ENCODE measurements around the gene GNAL. TPM values are rescaled to one million over a fixed set of nuclear protein-coding genes. Genes with fewer than 3 reads are reported as not detected.

The GNAL gene
- total RNA-seq, 2 experiments from 2014 or later: 0.11 to 0.19 TPM

DNA sequence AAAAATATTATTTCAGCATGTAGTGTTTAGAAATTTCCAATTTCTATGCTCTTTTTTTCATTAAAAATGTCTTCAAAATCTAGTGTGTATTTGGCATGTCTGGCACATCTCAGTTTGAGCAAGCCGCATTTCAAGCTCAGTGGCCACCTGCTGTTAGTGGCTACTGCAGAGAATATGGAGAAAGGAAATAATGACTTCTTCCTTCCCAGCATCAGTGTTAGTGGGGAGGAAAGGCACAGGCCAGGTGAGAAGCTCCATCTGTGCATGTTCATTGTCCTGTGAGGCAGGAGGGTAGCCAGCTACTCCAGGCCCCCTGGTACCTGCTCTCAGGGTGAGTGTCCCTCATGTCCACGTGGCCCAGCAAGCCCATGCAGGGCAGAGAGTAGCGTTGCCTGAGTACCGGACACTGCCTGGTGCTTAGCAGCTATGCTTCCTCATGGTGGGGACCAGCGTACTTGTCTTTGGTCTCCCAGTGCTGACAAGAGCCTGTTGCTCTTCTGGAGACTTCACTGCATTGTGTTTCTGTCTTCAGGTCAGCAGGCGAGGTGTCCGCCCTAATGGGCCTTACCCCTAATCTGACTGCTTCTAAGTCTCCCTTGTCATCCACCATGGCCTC is 94.8 kb downstream of the GNAL start:
- Histone ChIP-seq H3K27me3 (ENCODE audit: control insufficient read depth in 1 of 2, insufficient read depth in 2 of 2, low read length in 2 of 2) (no peaks in the 10 kb centered on the region), H3K36me3 (ENCODE audit: insufficient read depth, low read length) (no peaks in the 10 kb centered on the region), H3K4me3 (ENCODE audit: low read length) (no peak overlapping the region), H3K27ac (ENCODE audit: low read depth in 1 of 2, low read length in 2 of 2) (no peak overlapping the region), H3K4me1 (ENCODE audit: insufficient read depth, low read length) (peaks cover 3% of the 10 kb centered on the region), H3K9me3 (ENCODE audit: control insufficient read depth in 1 of 2, insufficient read depth in 1 of 2, low read length in 2 of 2) (no peaks in the 10 kb centered on the region)
- CTCF ChIA-PET: no interaction called here
- Mint-ChIP-seq H3K4me1 (ENCODE audit: low read depth) (no peaks in the 10 kb centered on the region), H3K9me3 (no peaks in the 10 kb centered on the region), H3K27me3 (peaks cover 29% of the 10 kb centered on the region), H3K36me3 (ENCODE audit: low read depth) (no peaks in the 10 kb centered on the region), H3K4me3 (no peak overlapping the region), H3K27ac (no peak overlapping the region)
- TF ChIP-seq, protein P1, sequence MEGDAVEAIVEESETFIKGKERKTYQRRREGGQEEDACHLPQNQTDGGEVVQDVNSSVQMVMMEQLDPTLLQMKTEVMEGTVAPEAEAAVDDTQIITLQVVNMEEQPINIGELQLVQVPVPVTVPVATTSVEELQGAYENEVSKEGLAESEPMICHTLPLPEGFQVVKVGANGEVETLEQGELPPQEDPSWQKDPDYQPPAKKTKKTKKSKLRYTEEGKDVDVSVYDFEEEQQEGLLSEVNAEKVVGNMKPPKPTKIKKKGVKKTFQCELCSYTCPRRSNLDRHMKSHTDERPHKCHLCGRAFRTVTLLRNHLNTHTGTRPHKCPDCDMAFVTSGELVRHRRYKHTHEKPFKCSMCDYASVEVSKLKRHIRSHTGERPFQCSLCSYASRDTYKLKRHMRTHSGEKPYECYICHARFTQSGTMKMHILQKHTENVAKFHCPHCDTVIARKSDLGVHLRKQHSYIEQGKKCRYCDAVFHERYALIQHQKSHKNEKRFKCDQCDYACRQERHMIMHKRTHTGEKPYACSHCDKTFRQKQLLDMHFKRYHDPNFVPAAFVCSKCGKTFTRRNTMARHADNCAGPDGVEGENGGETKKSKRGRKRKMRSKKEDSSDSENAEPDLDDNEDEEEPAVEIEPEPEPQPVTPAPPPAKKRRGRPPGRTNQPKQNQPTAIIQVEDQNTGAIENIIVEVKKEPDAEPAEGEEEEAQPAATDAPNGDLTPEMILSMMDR (IDR thresholded peaks at IDR 0.05): no peak
- POLR2A ChIA-PET: no interaction called here
- intact Hi-C loops (cut with DNase I, micrococcal nuclease): no loop called here
- DNase-seq (no peak), ATAC-seq (ENCODE audit: poor library complexity) (no peak)

GRCh38 chr18:11784674-11785304 is 95.7 kb downstream of the GNAL start:
- Mint-ChIP-seq H3K4me1 (ENCODE audit: low read depth) (no peaks in the 10 kb centered on the region), H3K36me3 (ENCODE audit: low read depth) (no peaks in the 10 kb centered on the region), H3K9me3 (no peaks in the 10 kb centered on the region), H3K27me3 (peaks cover 34% of the 10 kb centered on the region), H3K4me3 (no peak overlapping the region), H3K27ac (no peak overlapping the region)
- Histone ChIP-seq H3K9me3 (ENCODE audit: control insufficient read depth in 1 of 2, insufficient read depth in 1 of 2, low read length in 2 of 2) (no peaks in the 10 kb centered on the region), H3K4me3 (ENCODE audit: low read length) (no peak overlapping the region), H3K36me3 (ENCODE audit: insufficient read depth, low read length) (no peaks in the 10 kb centered on the region), H3K27me3 (ENCODE audit: control insufficient read depth in 1 of 2, insufficient read depth in 2 of 2, low read length in 2 of 2) (no peaks in the 10 kb centered on the region), H3K27ac (ENCODE audit: low read depth in 1 of 2, low read length in 2 of 2) (no peak overlapping the region), H3K4me1 (ENCODE audit: insufficient read depth, low read length) (peaks cover 3% of the 10 kb centered on the region)
- intact Hi-C loops (cut with DNase I, micrococcal nuclease): no loop called here
- ChIA-PET POLR2A (no interaction called here), CTCF (no interaction called here)
- DNase-seq: no peak
- TF ChIP-seq, protein P1 (IDR thresholded peaks at IDR 0.05): no peak
- no peak for ATAC-seq (ENCODE audit: poor library complexity)

GRCh38 chr18:11785444-11786055 is 96.5 kb downstream of the GNAL start:
- H3K4me1 ChIP-seq (ENCODE audit: insufficient read depth, low read length): peaks cover 3% of the 10 kb centered on the region
- H3K27ac ChIP-seq (ENCODE audit: low read depth in 1 of 2, low read length in 2 of 2): no peak overlapping the region
- H3K36me3 ChIP-seq (ENCODE audit: insufficient read depth, low read length): no peaks in the 10 kb centered on the region
- no peak overlapping the region for H3K27ac Mint-ChIP-seq
- no peak for DNase-seq
- ChIA-PET CTCF (no interaction called here), POLR2A (no interaction called here)
- no peaks in the 10 kb centered on the region for H3K27me3 ChIP-seq (ENCODE audit: control insufficient read depth in 1 of 2, insufficient read depth in 2 of 2, low read length in 2 of 2)
- H3K4me3 Mint-ChIP-seq: no peak overlapping the region
- no peaks in the 10 kb centered on the region for H3K4me1 Mint-ChIP-seq (ENCODE audit: low read depth)
- H3K9me3 ChIP-seq (ENCODE audit: control insufficient read depth in 1 of 2, insufficient read depth in 1 of 2, low read length in 2 of 2): no peaks in the 10 kb centered on the region
- intact Hi-C loops (cut with DNase I, micrococcal nuclease): no loop called here
- peaks cover 35% of the 10 kb centered on the region for H3K27me3 Mint-ChIP-seq
- H3K4me3 ChIP-seq (ENCODE audit: low read length): no peak overlapping the region
- ATAC-seq (ENCODE audit: poor library complexity): no peak
- no peaks in the 10 kb centered on the region for H3K9me3 Mint-ChIP-seq
- no peaks in the 10 kb centered on the region for H3K36me3 Mint-ChIP-seq (ENCODE audit: low read depth)
- TF ChIP-seq, protein P1 (IDR thresholded peaks at IDR 0.05): no peak
